Measurements from ENCODE around the gene R3HDM2. TPM values are rescaled to one million over a fixed set of nuclear protein-coding genes. Genes with fewer than 3 reads are reported as not detected.

The R3HDM2 gene
- total and polyA plus RNA-seq, 2 of the 13 experiments (the other 11 are each of a cell fraction or from before 2014, with no cell fraction given), result 11.1 to 23.5 TPM

GRCh38 chr12:57343703-57344378 lies 87.0 kb downstream of the R3HDM2 start:
- Histone ChIP-seq H3K9me3 (ENCODE audit: low read length) (no peaks in the 10 kb centered on the region), H3K4me2 (ENCODE audit: low read depth, low read length) (no peak overlapping the region), H3K79me2 (ENCODE audit: insufficient read depth, low read length) (no peaks in the 10 kb centered on the region), H3K4me3 (replicated peaks in 1 of 3; ENCODE audit: insufficient read depth in 1 of 3, low read depth in 2 of 3, low read length in 3 of 3) (no peak overlapping the region), H3K36me3 (replicated peaks in 1 of 2; ENCODE audit: control insufficient read depth in 1 of 2, insufficient read depth in 2 of 2, low read length in 2 of 2) (no peaks in the 10 kb centered on the region; a peak in 1 of 5 replicates), H3K4me1 (ENCODE audit: insufficient read depth, low read length) (no peaks in the 10 kb centered on the region), H3K27me3 (ENCODE audit: control insufficient read depth in 1 of 2, insufficient read depth in 2 of 2, low read length in 2 of 2) (no peaks in the 10 kb centered on the region), H3K9ac (ENCODE audit: insufficient read depth, low read depth, low read length) (no peak overlapping the region), H2AFZ (ENCODE audit: low read length) (no peak overlapping the region), H4K20me1 (ENCODE audit: insufficient read depth, low read length) (no peaks in the 10 kb centered on the region), H3K27ac (ENCODE audit: extremely low read length, insufficient read depth, low read length) (no peak overlapping the region)
- 93% methylated on average over 7 of the region's 7 CpGs for WGBS (ENCODE audit: low lambda C conversion rate)
- TF ChIP-seq TGIF2 (CRISPR knock-in tag; IDR thresholded peaks at IDR 0.05), result no peak
- no peak for TF ChIP-seq ATF5 (CRISPR knock-in tag; IDR thresholded peaks at IDR 0.05; ENCODE audit: low read depth)
- no peak for TF ChIP-seq ARID2 (CRISPR knock-in tag; IDR thresholded peaks at IDR 0.05; ENCODE audit: borderline replicate concordance)
- no peak for TF ChIP-seq SMYD3 (CRISPR knock-in tag; IDR thresholded peaks at IDR 0.05)
- no peak for TF ChIP-seq ZNF564 (CRISPR knock-in tag; IDR thresholded peaks at IDR 0.05)
- TF ChIP-seq ELF1 (CRISPR knock-in tag; IDR thresholded peaks at IDR 0.05), result no peak
- TF ChIP-seq ELF4 (CRISPR knock-in tag; IDR thresholded peaks at IDR 0.05; ENCODE audit: borderline replicate concordance), result no peak
- no peak for TF ChIP-seq ZNF549 (CRISPR knock-in tag; IDR thresholded peaks at IDR 0.05)
- no peak for TF ChIP-seq KLF9 (CRISPR knock-in tag; IDR thresholded peaks at IDR 0.05; ENCODE audit: low read depth)
- no peak for TF ChIP-seq ZNF430 (CRISPR knock-in tag; IDR thresholded peaks at IDR 0.05)
- DNase-seq (ENCODE audit: low spot score) (no peak), FAIRE-seq (no peak), ATAC-seq (no peak)
- CTCF ChIA-PET (ENCODE audit: low intra/inter-chr PET ratio, low total read pairs), result no interaction called here
- in situ Hi-C loops (cut with HindIII; ENCODE audit: extremely low pct_ligation_motif_present, low pct_unique_long_range_greater_than_20kb) (no loop called here), intact Hi-C loops (cut with micrococcal nuclease; ENCODE audit: unreplicated experiment) (no loop called here)
- no TSS peak for BruUV-seq (replicated peaks)
- POLR2A ChIA-PET, result interaction anchor here (0.6 kb wide), 1 partner anchor 18 kb away, joined by 3 read pairs; no protein-coding TSS in a partner anchor
